NCI-H2107 (cell line): ENCODE data around the gene C19orf85.

ENCODE experiments used
- DNase-seq: peaks from one replicate; lab custom pipeline; 2025; lab: John Stamatoyannopoulos, UW

C19orf85 gene

DNA sequence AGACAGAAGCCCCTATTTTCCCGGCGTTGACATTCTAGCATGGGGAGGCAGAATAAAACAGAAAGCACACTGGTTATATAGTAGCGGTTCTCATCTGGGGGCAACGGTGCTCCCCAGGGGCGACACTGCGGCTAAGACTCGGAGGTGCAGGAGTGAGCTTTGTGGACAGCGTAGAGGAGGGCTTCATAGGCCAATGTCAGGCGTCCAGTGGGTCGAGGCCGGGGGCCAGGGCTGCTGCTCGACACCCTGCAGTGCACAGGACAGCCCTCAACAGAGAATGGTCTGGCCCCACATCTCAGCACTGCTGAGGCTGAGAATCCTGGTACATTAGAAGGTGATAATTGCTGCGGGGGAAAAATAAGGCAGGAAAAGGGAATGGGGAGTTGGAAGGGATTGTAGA, 13.4 kb upstream of the C19orf85 start:
- no peak for DNase-seq

DNA sequence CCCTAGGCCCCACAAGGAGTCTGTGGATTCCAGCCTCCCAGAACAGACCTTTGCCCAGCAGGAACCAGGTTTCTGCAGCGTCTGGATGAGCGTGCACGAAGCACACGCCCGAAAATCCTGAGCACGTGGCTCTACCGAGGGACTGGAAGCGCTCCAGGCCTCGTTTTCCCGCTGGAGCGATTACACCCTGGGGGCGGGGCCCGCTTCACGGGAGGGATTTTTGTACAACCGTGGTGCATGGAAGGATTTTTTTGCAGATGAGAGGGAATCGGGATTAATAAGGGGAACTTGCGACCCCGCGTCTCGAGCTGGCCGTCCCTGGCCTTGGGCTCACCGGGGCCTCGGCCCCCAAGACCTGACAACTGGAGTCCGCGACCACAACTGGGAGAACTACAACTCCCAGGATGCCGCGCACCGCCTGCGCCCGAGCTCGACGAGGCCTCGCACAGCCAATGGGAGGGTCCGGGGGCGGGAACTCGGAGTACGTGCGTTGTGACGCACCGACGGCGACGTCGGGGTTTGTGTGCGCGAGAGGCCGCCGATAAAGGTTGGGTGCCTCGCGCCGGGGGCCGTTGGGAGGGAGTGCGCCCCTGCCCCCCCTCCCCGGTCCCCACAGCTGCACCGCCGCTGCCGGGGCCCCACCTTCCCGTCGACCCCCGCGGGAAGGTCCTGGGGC, 11.7 kb upstream of the C19orf85 start, which contains the start of gene ZNF628:
Gene ZNF628, plus strand, starts transcription at position 518 of the 676 bp plus-strand sequence. CDS start 3,294 bp downstream, outside the sequence.
- peak; percentile 94 for DNase-seq

DNA sequence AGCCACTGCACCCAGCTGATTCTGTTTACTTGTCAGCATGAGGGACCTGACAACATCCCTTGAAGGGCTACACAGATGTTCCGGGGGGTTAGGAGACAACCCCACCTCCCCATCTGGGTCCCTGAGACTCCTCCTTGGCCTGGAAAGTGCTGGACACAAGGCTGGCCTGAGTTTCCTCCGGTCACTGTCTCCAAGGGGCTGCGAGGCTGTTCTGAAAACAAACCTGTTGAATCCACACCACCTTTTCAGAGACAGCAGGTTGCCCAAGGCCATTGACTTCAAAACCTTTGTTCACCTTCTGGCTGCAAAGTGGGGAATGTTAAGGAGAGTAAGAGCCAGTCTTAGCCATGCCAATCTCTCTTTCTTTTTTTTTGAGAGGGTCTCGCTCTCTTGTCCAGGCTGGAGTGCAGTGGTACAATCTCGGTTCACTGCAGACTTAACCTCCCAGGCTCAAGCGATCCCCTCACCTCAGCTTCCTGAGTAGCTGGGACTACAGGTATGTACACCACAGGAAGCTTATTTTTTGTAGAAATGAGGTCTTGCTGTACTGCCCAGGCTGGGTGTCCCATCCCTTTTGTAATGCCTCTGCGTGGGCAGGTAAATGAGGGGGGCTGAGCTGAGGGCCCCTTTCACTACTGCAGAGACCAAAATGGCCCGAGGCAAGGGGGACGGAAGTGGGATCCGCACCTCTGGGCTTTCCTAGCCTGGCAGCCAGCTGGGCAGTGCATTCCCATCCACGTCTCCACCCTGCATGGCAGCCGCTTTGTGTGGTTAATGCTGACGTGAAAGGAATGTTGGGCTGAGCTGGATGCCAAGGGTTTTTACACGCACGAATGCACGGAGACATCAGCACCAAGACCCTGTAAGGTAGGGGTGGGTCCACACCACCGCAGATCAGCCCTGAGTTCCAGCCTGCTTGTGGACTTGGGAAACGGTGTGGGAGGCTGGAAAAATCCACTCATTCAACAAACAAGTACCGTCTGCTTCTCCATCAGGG, 10.0 kb upstream of the C19orf85 start:
- no peak for DNase-seq

DNA sequence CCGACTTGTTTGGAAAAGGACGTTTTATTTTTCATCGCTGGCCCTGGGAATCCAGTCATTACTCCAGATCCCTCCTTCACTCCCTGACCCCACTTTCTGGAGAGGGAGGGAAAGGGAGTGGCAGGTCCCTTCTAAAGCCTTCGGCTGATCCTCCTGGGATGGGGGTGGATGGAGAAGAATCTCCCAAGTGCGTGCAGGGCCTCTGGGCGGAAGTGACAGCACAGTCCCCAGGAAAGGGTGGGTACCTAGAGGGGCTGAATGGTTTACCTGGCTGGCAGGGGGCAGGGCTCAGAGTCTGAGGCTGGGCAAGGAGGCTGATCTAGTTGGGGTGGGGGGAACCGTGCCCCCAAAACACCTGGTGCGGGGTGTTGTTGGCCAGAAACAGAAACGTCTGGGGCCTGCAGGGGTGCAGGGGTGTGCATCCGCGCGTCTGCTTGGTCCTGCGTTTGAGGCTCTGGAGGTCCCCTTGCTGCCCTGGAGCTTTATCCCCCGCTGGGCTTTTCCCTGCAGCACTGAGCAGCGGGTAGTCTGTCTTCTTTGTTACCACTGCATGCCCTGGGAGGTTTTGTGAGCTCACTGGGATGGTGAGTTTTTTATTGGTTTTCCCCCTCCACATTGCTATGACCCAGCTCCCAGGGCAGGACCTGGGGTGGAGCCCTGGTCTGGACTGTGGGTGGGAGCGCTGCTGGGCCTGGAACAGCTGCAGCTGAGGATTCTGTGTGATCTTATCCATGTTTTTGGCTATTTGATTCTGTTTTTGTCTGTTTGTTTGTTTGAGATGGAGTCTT, 8.9 kb upstream of the C19orf85 start:
- no peak for DNase-seq

DNA sequence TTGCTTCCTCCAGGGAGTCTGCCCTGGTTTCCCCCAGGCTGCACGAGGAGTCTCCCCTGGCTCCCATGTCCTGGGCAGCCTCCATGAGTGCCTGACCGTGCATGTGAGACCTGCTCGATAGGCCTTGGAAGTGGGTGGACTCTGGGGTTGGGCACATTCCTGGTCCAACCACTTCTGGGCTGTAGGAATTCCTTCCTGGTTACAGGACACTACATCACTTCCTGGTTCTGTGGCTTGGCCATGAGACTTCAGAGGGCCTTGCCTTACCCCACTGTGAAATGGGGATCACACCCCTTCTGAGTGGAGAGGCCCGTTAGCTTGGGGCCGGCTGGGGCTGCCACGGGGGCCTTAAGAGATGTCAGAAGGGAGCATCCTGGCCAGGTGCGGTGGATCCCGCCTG, 7.9 kb upstream of the C19orf85 start:
- DNase-seq: no peak

DNA sequence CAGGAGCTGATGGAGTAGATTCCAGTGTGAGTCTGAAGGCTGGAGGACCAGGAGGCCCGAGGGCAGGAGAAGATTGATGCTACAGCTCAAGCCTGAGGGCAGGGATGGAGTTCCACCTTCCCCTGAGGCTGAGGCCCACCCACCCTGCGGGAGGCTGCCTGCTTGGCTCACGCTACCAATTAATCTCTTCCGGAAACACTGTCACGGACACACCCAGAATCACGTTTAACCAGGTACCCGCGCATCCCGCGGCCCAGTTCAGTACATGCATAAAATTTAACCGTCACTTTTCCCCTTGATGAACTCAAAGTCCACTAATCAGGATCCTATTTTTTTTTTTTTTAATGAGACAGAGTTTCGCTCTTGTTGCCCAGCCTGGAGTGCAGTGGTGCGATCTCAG, 6.7 kb upstream of the C19orf85 start:
- no peak for DNase-seq

DNA sequence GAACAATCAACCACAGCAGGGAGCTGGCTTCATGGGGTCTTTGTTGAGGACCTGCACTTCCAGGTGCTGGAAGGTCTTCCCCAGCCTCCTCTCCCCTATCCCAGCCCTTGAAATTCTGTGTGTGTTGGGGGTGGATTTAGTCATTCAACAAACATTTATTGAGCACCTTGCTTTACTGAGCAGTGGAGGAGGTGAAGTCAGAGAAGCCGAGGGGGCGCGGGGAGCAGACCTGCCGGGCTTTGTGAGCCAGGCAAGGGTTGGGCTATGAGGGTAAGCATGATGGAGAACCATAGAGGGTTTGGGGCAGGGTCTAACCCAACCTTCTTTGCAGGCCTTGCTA, 3.5 kb upstream of the C19orf85 start:
- no peak for DNase-seq

DNA sequence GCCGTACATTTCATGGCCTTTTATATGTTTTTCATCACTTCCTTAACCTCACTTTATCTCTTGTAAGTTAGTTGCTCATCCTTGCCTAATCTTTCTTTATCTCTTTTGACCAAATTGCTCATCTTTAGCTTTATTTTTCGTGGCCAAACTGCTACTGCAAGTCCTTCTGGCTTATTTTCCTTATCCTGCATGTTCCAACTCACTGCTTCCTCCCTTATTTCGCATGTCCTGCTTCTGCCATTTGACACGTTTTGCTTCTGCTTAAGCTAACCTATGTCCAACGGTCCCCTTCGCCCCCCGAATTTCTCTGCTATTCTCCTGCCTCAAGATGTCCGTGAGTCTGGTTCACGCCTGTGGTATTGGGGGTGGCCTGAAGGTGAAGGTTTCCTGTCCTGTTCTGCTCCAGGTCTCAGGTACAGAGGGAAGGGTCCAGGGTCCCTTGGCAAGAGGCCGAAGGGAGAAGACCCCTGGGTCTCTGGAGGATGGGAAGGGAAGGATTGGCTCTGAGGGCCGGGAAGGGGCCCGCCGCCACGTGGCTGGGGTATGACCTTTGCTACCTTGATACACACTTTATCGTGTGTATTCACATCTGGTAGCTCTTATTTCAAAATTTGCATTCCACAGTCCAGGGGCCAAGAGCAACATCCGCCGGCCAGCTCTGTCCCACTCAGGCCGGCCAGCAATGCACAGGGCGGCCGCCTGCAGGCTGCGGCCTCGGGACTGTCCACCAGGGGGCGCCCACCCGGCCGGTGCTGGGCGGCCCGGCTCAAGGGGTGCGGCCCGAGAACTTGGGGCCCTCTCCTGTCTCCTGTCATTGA, 2.9 kb upstream of the C19orf85 start:
- no peak for DNase-seq

DNA sequence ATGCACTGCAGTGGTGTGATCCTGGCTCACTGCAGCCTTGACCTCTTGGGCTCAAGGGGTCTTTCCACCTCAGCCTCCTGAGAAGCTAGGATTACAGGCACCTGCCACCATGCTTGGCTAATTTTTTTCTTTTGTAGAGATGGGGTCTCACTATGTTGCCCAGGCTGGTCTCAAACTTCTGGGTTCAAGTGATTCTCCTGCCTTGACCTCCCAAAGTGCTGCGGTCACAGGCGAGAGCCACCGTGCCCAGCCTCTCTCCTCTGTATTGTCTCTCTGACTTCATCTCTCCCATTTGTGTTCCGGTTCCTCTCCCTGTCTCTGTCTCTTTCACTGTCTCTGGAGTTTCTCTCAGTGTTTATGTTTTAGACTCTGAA, 1.7 kb upstream of the C19orf85 start:
- no peak for DNase-seq

DNA sequence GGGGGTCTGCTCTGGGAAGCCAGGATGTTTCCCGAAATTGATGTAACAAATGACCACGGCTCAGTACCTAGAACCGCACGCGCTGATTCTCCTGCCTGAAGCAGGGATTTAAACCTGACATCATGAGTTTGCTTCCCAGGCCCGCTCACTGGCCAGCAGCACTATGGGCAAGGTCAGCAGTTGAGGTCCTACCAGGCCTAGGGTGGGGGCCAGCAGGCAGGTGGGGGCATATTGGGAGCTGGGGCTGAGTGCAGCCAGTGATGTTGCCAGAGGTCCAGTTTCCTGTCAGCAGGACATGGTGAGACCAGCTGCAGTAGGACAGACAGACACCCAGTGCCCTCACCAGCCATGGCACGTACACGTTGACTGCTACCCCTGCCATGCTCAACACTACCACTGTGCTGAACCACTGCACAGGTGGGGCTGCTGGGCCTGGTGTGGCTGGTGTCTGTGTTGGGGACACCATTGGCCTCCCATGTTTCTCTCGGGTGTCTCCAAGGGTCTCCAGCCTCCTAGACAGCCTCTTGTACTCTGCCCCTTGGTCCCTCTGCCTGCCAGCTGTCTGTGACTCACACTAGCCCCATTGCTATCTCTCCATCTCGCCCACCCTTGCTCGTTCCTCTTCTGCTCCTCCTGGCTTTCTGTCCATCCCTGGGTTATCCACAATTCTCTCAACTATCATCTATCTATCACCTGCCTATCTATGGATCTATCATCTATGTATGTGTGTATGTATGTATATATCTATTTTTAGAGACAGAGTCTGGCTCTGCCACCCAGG, 1.1 kb upstream of the C19orf85 start:
- no peak for DNase-seq

DNA sequence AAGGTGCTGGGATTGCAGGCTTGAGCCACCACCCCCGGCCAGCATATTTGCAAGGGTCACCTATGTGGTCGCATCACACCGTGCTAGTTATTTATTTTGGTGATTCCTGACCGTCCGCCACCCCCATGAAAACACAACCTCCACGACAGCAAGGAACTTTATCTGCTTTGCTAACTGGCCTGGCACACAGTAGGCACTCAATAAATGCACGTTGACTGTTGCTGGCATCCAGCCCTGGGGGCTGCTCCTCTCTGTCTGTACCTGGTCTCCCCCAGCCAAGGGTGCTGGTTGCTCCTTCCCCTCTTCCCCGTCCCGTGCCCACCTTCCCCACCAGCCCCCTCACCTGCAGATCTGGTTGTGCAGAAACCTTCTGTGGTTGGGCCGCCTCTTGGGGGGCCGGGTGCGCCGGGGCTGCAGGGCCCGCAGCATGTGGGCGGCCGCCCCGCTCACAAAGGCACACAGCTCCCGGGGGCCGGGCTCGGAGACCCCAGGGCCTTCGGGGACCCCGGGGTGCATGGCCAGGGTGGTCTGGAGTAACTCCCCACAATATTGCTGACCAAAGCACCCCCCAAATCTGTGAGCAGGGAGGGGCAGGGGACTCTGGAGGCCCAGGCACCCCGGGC, 401 bp downstream of the C19orf85 start:
- DNase-seq: no peak

DNA sequence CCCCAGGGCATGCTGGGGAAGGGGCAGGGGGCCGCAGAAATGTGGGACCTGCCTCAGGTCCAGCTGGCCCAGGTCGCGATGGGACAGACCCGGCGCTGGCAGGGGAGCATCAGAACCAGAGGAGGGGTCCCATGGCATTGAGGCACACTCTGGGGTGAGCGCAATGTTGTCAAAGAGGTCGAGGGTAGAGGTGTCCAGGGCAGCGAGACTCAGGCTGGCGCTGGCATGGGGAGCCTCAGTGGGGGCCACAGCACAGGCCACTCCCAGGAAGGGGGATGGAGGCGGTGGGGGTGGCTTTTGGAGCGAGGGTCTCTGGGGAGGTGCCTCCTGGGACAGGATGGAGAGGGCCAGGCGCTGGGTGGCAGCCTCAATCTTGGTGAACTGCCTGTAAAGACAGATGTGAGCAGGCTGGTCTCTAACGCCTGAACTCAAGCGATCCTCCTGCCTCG, 944 bp downstream of the C19orf85 start:
- no peak for DNase-seq

DNA sequence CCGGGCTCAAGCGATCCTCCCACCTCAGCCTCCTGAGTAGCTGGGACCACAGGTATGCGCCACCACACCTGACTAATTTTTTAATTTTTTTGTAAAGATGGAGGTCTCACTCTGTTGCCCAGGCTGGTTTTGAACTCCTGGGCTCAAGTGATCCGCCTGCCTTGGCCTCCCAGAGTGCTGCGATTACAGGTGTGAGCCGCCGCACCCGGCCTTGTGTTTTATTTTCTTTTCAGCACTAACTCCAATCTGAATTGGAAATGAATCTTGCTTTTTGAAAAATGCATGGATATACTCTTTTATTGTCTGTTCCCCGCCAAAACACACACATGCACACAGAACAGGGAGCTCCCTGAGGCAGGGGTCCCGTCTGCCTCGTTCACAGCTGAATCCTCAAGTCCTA, 1.8 kb downstream of the C19orf85 start:
- DNase-seq: no peak

DNA sequence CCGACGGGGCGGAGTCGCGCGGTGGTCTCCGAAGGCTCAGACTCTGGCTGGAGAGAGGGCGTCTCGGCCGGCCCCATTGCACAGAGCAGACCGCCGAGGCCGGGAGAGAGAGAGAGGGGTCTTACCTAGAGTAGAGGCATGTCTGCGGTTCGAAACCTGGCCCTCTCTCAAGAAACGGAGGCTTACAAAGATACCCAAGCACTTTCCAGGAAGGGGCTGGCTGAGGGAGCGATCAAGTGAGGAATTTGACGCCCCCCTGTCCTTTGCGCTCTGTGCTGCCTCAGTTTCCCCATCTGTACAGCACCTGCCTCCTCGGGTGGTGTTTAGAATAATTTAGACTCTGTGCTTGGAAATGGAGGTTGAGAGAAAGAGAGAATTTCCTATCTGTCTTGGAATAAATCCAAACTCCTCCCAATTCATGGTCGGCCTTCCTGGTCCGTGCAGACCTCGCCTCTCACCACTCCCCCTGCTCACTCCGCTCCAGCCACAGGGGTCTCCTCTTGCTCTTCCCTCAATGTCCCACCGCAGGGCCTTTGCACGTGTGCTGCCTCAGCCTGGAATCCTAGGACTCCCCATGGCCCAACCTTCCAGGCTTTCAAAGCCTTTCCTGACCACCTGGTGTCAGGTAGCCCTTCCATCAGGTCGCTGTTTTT, 2.5 kb downstream of the C19orf85 start:
- no peak for DNase-seq

DNA sequence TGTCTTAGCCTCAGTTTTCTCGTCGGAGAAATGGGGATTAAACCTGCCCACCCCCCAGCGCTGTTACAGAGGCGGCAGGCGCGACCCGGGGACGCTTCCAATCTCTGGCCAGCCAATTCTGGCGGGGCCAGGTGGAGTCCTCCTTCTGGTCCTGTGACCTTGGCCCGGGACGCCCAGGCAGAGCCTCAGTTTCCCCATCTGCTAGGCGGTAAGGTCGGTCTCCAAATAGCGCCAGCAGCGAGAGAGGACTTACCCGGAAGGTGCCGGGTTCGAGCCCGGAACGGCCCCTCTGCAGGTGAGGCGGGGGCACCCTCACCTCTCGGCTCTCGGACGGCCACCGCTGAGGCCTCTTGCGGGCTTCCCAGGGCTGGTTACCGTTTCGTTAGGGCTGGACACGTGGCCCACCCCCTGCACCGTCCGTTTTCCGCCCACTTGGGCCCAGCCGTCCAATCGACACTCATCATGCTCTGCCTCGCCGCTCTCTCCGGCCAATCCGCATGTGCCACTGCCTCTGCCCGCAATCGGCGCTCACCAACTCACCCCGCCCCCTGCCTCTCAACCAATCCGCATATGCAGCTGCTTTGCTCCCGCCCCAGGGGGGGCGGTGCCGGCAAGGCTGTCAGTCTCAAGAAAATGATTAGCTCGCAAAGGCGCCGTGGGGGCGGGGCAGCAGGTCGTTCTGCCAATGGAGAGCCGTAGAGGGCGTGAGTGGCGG, 3.1 kb downstream of the C19orf85 start, which contains the start of gene ISOC2:
Gene ISOC2, minus strand, starts transcription at position 384 of the 715 bp plus-strand sequence. CDS start 5,156 bp downstream, outside the sequence.
- DNase-seq: peak; percentile 97

DNA sequence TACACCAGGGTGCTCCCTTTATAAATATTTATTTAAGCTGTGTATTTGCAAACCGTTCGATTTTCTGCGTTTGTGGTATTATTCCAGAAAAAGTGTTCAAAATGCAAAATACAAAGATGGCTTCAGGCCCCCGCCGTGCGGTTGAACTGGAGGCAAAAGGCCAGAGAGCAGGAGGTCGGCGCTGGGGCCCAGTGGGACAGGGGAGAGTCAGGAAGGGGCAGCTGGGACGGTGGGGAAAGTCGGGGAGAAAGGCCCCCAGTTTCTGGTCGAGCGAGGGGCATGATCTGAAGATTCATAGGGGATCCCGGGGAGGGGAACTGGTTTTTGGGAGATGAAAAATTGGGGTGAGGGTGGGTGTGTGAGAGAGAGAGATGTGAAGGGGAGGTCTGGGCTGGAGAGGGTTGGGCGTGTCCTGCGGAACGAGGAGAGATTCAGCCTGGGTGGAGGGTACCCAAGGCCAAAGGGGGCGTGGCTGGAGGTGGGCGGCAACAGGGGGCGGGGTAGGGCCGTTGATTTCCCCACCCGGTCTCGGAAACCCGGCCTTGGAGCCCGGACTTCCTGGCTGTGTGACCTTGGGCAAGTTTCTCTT, 3.8 kb downstream of the C19orf85 start:
- no peak for DNase-seq

DNA sequence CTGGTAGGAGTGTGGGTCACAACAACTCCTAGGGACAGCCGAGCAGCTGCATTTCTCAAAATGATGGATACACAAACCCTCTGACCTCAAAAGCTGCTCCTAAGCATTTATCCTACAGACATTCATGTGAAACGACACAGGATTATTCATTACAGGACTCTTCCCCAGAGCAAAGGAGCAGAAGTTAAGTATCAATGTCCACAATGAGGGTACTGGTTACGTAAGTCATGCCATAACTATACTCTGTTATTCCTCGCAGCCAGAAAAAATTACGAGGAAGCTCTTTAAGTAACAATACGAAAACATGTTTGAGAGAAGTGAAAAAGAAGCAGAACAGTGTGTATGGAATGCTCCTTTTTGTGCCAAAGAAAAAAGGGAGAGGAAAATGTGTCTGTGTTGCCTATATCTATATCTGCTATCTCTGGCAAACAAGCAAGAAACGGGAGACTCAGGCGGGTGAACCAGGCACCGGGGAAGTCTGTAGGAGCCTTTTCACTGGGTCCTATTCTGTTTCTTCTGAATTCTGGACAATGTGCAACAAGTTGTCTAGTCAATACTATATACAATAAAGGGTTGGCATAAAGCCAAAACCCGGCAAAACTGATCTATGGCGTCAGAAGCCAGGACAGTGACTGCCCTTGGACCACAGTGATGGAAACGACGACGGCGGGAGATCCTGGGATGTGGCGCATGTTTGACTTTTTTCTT, 4.4 kb downstream of the C19orf85 start:
- no peak for DNase-seq

DNA sequence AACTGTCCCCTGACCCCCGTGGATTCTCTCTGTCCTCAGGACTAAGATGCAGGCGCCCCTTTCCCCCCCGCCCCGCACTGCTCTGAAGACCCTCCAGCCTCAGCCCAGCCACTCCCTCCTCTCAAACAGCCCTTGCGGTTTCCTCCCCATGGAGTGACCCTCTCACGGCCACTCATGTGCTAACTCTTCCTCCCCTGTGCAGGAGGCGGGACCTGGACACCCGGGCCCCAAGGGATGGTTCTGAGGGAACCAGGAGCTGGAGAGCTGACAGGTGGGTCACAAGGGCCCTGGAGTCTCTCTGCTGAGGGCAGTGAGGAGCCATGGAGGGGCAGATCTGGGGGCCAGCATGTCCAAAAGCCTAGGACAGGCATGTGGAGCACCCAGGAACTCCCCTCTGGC, 5.0 kb downstream of the C19orf85 start:
- no peak for DNase-seq
